Activated T-helper 17 cell treated with anti-CD3 and anti-CD28 coated beads, Interleukin-2, amount 50 U/mL, for 72 hours (primary cell): ENCODE measurements around the gene TOP3B. TPM values are rescaled to one million over a fixed set of nuclear protein-coding genes. Genes with fewer than 3 reads are reported as not detected.

Source experiments
- ATAC-seq: fragments of 150-1000 bp; cut with Tn5 transposase; replicated peaks from 2 replicates; pipeline ENCODE4 v1.10.0; 2021; ENCODE audit warnings: mild to moderate bottlenecking, moderate library complexity
- H3K27ac Mint-ChIP-seq: one replicate; pipeline ENCODE4 v1.8.0; 2022; ENCODE audit warnings: mixed read lengths
- H3K27me3 Mint-ChIP-seq: one replicate; pipeline ENCODE4 v1.8.0; 2022; ENCODE audit warnings: mixed read lengths
- H3K36me3 Mint-ChIP-seq: one replicate; pipeline ENCODE4 v1.8.0; 2022; ENCODE audit warnings: low read depth, mild to moderate bottlenecking, mixed read lengths
- H3K4me1 Mint-ChIP-seq: one replicate; pipeline ENCODE4 v1.8.0; 2022; ENCODE audit warnings: mixed read lengths
- H3K4me3 Mint-ChIP-seq: one replicate; pipeline ENCODE4 v1.8.0; 2022; ENCODE audit warnings: mild to moderate bottlenecking, mixed read lengths
- H3K9me3 Mint-ChIP-seq: one replicate; pipeline ENCODE4 v1.8.0; 2022; ENCODE audit warnings: mixed read lengths
- total RNA-seq, 2 donors: library from RNA; stranded (reverse); gene quantifications; one replicate each; pipeline ENCODE4 v1.2.3, GENCODE V29; 2022

TOP3B gene
- total RNA-seq, 2 donors from 2014 or later, result 34.6 to 42.3 TPM

DNA sequence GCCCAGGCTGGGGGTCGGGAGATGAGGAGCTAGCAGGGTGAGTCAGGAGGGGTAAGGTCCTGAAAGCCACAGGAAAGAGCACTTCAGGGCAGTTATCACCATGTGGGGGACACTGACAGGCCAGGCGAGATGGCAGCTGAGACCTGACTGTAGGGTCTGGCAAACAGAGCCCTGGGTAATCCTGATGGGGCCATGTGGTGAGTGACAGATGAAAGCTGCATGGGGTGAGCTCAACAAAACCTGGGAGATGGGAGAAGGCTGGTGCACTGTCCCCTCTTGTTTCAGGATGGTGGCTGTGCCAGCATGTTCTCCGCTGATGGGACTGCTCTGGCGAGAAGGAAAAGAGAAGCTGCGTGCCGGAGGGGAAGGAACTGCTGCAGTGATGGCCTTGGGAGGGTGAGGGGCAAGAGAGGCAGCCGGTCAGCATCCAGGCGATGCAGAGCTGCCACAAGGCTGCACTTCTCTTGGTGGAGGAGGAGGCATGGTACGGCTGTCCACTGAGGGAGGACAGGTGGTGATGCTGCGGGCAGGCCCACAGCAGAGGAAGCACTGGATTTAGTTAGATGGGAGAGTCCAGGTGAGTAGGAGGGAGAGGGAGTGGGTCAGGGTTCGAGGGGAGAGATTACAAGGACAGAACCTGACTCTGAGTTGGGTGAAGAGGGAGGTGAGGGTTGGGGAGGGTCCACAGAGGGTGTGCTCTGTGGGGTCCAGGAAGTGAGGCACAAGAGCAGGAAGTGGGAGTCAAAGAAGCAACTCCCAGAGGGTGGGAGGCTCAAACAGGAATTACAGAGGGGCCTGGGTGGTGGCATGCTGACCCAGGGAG is 3.8 kb downstream of the TOP3B start:
- Mint-ChIP-seq H3K4me3 (no peak overlapping the region), H3K4me1 (peaks cover 11% of the 10 kb centered on the region), H3K27ac (peak overlapping the region; percentile 54), H3K36me3 (peaks cover 36% of the 10 kb centered on the region), H3K9me3 (no peaks in the 10 kb centered on the region), H3K27me3 (no peaks in the 10 kb centered on the region)
- no peak for ATAC-seq

DNA sequence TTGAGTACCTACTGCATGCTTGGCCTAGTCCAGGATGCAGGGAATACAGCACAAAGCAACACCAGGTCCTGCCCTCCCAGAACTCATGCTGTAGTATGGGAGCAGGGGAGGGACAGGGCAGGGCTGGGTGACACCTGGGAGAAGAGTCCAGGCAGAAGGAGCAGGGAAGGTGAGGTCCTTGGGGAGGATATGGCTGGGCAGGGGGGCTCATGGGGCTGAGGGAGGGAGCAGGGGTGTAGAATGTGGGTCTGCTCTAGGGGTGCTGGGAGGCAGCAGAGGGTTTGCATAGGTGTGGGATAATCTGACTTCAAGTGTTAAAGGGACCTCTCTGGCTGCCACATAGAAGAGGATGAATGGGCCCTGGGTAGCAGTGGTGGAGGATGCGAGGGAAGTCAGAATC is 4.8 kb downstream of the TOP3B start:
- H3K9me3 Mint-ChIP-seq, result no peaks in the 10 kb centered on the region
- no peak for ATAC-seq
- no peak overlapping the region for H3K4me3 Mint-ChIP-seq
- H3K27me3 Mint-ChIP-seq, result no peaks in the 10 kb centered on the region
- H3K4me1 Mint-ChIP-seq, result peaks cover 11% of the 10 kb centered on the region
- H3K27ac Mint-ChIP-seq, result peak overlapping the region; percentile 54
- H3K36me3 Mint-ChIP-seq, result peaks cover 45% of the 10 kb centered on the region

DNA sequence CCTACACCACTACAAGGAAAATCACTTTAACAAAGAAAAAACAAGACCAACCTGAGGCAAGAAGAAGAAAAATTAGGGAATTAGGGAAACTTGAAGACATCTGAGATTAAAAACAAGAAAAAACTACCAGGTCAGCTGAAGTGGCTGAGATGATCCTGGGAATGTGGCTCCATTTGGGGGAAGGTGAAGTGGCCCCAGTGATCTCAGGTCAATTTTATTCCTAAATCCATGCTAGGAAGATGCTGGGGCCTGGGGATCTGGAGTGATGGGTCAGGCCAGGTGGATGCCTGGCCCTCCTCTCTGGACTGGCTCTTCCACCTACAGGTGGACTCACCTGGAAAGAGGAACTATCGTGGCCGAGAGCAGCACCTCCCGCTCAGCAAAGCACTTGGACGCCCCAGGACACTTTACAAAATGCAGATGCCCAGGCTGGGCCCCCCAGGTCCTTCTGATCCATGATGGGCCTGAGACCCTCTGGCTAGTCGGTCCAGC is 6.7 kb downstream of the TOP3B start:
- Mint-ChIP-seq H3K27me3 (no peaks in the 10 kb centered on the region), H3K27ac (peak overlapping the region; percentile 12), H3K36me3 (peaks cover 63% of the 10 kb centered on the region), H3K4me3 (no peak overlapping the region), H3K9me3 (no peaks in the 10 kb centered on the region), H3K4me1 (peaks cover 11% of the 10 kb centered on the region)
- no peak for ATAC-seq

DNA sequence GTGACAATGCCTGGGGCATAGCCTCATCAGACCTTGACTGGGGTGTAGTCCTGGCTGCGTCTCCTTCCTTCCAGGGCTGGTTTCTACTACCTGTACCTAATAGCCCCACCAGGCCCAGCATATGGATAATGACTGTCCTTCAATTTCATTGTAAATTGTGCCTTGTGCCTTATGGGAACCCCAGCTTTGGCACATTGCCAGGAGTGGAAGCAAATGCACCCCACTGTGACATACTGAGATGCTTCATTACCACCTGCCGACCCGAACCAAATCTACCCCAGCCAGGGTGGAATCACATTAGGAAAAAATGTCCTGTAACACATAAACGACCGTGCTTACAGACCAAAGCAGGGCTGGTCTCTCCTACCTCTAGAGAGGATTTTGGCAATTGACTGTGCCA is 7.3 kb downstream of the TOP3B start:
- peaks cover 16% of the 10 kb centered on the region for H3K4me1 Mint-ChIP-seq

DNA sequence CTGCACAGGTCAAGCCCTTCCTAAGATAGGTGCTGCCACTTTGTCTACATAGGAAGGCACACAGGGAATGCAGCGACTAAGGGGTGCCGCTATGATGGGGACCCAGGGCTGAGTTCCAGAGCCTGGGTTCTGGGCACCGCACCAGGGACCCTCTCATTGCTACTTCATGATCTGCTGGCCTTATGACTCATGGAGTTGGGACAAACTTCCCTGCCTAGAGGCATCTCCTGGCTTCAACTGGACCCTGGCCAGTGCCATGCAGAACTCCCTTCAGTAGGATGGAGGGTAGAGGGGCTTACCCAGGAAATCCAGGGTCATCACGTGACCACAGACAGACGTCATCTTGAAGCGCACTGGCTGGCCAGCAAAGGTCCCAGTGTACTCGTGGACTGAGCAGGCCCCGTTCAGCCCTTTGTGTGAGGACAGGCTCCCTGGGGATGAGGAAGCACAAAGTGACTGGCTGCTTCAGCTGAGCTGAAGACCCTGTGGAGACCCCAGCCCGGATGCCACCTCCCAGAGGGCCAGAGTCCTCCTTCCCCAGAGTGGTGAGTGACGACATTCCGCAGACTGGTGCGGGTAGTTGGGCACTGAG is 8.4 kb downstream of the TOP3B start:
- ATAC-seq, result no peak
- Mint-ChIP-seq H3K36me3 (peaks cover 73% of the 10 kb centered on the region), H3K27me3 (no peaks in the 10 kb centered on the region), H3K9me3 (no peaks in the 10 kb centered on the region), H3K4me3 (no peak overlapping the region), H3K27ac (no peak overlapping the region), H3K4me1 (peaks cover 16% of the 10 kb centered on the region)

More for the DNA sequence above, 7.3 kb downstream of the TOP3B start:
- Mint-ChIP-seq H3K27ac (peak overlapping the region; percentile 12), H3K4me3 (no peak overlapping the region), H3K9me3 (no peaks in the 10 kb centered on the region), H3K36me3 (peaks cover 69% of the 10 kb centered on the region), H3K27me3 (no peaks in the 10 kb centered on the region)
- ATAC-seq, result no peak

DNA sequence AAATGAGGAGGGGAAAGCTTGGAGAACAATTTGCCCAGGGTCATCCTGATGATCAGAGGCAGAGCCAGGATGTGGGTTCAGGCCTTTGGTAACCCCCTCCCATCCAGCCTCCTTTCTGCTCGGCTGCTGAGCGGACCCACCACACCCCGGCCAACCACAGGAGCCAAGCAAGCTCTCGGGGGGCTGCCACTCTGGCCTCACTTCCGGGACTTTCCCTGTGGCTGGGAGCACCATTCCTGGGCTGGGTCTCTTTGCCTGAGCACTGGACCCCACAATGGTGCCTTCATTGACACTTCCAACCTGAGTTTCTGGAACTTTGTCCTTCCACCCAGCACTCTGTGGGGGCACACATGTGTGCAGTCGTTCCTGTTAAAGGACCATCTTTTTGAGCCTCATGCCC is 9.8 kb downstream of the TOP3B start:
- no peaks in the 10 kb centered on the region for H3K9me3 Mint-ChIP-seq
- H3K27ac Mint-ChIP-seq, result no peak overlapping the region
- H3K36me3 Mint-ChIP-seq, result peaks cover 75% of the 10 kb centered on the region
- H3K4me1 Mint-ChIP-seq, result peaks cover 8% of the 10 kb centered on the region
- ATAC-seq, result no peak
- no peak overlapping the region for H3K4me3 Mint-ChIP-seq
- no peaks in the 10 kb centered on the region for H3K27me3 Mint-ChIP-seq

DNA sequence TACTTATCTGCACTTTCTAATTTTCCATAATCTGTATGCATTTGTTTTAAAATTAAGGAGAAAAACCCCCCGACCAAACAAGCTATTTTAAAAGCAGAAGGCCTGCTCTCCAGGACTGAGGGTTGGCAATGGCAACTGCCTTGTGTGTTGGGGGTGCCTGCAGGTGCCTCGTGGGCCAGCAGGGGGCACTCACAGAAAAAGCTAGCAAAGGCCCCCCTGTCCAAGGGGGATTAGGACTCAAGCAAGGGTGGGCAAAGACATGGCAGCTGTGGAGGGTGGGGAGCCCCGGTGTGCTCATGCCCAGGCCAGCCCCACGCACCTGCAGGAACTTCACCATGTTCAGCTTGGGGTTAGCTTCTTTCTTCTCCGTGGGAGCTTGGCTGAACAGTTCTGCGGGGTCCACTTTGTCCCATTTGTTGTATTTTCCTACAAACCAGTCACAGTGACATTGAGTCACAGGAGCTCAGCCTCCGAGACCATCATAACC is 10.3 kb downstream of the TOP3B start:
- Mint-ChIP-seq H3K36me3 (peaks cover 80% of the 10 kb centered on the region), H3K4me1 (peaks cover 8% of the 10 kb centered on the region), H3K27ac (no peak overlapping the region), H3K4me3 (no peak overlapping the region), H3K27me3 (no peaks in the 10 kb centered on the region), H3K9me3 (no peaks in the 10 kb centered on the region)
- peak; percentile 40 for ATAC-seq

DNA sequence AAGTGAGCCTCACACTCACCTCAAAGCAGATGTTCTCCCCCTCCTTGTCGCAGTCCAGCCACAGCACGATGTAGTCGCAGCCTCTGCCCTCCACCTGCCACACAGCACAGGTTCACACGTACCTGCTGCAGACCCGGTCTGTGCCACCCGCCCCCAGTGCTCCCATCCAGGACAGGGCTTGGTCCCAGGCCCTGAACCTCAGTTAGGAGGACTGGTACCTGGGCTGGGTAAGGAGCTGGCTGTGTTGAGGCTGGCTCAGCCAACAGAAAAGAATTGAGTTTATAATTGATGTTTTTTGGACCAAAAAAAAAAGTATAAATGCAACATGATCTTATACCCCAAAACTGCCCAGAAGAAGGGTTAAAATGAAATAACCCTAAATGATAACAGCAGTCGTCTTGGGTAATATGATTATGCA is 10.7 kb downstream of the TOP3B start:
- H3K9me3 Mint-ChIP-seq, result no peaks in the 10 kb centered on the region
- H3K4me1 Mint-ChIP-seq, result peaks cover 8% of the 10 kb centered on the region
- H3K27ac Mint-ChIP-seq, result no peak overlapping the region
- no peak for ATAC-seq
- no peaks in the 10 kb centered on the region for H3K27me3 Mint-ChIP-seq
- peaks cover 84% of the 10 kb centered on the region for H3K36me3 Mint-ChIP-seq
- H3K4me3 Mint-ChIP-seq, result no peak overlapping the region

DNA sequence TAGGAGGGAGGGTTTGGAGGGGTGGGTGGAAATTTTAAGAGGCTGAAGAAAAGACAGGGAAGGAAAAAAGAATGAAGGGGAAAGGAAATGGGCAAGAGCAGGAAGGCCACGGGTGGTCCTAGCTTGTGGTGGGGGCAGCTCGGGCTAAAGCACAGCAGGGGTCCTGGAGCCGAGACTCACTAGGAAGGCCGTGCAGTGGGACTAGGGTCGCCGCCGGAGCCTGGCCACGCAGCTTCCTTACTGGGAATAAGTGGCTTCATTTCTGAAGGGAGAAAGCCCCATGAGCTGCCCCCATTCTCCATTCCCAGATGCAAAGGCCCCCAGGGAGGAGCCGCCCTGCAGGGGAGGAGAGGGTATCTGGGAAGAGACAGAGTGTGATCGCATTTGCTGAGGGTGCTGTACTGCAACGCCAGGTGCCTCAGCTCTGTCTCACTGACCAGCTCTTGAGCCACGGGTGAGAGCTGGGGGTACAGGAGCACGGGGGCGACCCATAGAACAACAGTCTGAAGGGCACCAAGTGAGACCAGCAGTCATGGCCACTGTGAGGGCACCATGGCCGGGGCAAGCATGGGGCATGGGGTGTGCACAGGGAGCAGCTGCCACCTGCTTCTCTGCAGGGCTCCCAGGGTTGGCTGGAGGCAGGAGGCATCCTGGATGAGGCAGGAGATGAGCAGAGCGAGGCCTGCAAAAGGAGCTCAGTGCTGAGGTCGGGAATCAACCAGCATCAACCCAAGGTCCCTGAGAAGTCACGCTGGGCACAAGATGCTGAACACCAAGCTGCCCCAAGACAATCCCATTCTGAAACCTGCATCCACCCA is 11.6 kb downstream of the TOP3B start:
- no peak for ATAC-seq
- H3K9me3 Mint-ChIP-seq, result no peaks in the 10 kb centered on the region
- no peak overlapping the region for H3K27ac Mint-ChIP-seq
- no peaks in the 10 kb centered on the region for H3K27me3 Mint-ChIP-seq
- peaks cover 8% of the 10 kb centered on the region for H3K4me1 Mint-ChIP-seq
- no peak overlapping the region for H3K4me3 Mint-ChIP-seq
- H3K36me3 Mint-ChIP-seq, result peaks cover 86% of the 10 kb centered on the region

DNA sequence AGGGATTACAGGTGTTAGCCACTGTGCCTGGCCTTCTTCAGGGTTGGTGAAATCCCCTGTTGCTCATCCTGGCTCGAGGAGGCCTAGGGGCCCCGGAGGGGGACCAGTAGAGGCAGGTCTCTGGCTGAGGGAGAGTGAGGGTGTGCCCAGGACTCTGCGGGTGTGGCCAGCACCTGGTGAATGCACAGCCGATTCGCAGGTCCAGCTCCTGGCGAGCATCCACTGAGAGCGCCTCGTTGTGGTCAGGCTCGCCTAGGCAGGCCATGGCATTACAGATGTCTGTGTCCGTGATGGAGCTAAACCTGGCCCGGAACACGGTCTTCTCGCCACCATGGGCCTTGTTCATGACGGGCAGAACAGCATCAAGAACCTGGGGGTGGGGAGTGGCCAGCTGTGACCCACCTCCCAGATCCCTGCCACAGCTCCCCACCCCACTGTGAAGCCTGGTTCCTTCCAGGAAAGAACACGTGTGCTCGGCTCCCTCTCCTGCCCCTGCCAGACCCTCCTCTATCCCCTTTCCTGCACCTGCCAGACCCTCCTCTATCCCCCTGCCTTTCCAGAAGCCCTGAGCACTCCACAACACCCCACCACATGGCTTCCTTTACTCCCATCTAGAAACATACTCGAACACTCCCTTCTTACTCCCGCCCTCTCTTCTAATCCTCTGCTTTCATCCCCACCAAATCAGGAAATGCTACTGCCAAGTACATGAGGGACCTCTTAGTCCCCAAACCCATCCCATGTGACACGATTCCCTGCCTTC is 12.4 kb downstream of the TOP3B start:
- H3K27me3 Mint-ChIP-seq, result no peaks in the 10 kb centered on the region
- no peak overlapping the region for H3K27ac Mint-ChIP-seq
- H3K4me3 Mint-ChIP-seq, result no peak overlapping the region
- H3K9me3 Mint-ChIP-seq, result no peaks in the 10 kb centered on the region
- peaks cover 85% of the 10 kb centered on the region for H3K36me3 Mint-ChIP-seq
- no peak for ATAC-seq
- H3K4me1 Mint-ChIP-seq, result peaks cover 5% of the 10 kb centered on the region

DNA sequence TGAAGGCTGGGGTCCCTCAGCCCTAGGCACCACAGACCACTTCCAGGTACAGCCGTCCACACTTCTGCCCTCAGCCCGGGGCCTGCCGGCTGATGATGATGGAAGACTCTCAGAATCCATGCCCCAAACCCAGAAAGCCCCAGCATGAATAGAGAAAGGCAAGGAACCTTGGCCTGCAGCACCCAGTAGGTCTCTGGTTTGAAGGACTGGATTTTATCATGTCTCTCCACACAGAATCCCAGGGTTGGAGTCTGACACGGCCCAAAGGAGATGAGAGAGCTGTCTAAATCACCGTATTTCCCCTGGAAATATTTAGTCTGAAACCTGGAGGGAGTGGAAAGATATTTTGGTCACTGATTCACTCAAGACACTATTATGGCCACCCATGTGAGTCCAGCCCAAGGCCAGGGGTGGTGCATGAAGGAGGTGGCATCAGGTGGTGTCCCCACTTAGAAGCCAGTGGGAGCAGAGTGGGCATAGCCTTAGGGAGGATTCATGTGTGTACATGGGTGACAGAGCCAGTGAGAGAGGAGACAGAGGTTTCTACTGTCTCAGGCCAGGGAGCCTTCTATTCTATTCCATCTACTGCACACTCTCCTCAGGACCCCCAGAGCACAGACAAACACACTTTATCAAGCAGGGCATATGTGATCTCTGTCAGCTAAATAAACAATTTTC is 14.0 kb downstream of the TOP3B start:
- H3K27me3 Mint-ChIP-seq, result no peaks in the 10 kb centered on the region
- H3K9me3 Mint-ChIP-seq, result no peaks in the 10 kb centered on the region
- peaks cover 5% of the 10 kb centered on the region for H3K4me1 Mint-ChIP-seq
- H3K27ac Mint-ChIP-seq, result peak overlapping the region; percentile 66
- H3K36me3 Mint-ChIP-seq, result peaks cover 86% of the 10 kb centered on the region
- H3K4me3 Mint-ChIP-seq, result no peak overlapping the region
- ATAC-seq, result no peak

DNA sequence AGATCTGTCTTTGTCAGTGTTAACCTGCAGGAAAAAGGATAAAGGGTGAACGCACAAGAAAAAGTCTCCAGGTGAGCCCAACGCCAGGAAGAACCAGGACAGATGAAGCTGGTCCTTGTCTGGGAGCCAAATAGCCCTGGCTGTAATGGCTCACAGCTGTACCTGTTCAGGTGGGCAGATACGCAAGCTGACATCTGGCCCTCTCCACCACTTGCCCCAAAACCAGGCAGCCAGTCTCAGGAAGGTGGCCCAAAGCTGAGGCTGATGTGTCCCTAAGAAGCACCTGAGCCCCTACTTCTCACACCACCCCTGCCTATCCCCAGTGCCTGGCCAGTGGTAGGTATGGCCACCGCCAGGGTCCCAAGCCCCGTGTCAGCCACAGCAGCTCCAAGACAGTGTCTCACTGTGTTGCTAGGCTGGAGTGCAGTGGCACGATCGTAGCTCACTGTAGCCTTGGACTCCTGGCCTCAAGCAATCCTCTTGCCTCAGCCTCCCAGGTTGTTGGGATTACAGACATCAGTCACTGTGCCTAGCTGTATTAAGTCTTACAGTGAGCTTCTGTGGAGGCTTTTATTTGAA is 14.8 kb downstream of the TOP3B start:
- Mint-ChIP-seq H3K4me3 (no peak overlapping the region), H3K27ac (no peak overlapping the region), H3K36me3 (peaks cover 86% of the 10 kb centered on the region), H3K9me3 (no peaks in the 10 kb centered on the region), H3K27me3 (no peaks in the 10 kb centered on the region), H3K4me1 (peaks cover 5% of the 10 kb centered on the region)
- no peak for ATAC-seq
